GM21447 (cell line): ENCODE data around the gene LRRN2.

ENCODE experiments used
- ATAC-seq: cut with Tn5 transposase; IDR thresholded peaks from one replicate; pipeline ENCODE4 v1.9.1; 2021; ENCODE audit not compliant: unreplicated experiment

LRRN2 gene

DNA sequence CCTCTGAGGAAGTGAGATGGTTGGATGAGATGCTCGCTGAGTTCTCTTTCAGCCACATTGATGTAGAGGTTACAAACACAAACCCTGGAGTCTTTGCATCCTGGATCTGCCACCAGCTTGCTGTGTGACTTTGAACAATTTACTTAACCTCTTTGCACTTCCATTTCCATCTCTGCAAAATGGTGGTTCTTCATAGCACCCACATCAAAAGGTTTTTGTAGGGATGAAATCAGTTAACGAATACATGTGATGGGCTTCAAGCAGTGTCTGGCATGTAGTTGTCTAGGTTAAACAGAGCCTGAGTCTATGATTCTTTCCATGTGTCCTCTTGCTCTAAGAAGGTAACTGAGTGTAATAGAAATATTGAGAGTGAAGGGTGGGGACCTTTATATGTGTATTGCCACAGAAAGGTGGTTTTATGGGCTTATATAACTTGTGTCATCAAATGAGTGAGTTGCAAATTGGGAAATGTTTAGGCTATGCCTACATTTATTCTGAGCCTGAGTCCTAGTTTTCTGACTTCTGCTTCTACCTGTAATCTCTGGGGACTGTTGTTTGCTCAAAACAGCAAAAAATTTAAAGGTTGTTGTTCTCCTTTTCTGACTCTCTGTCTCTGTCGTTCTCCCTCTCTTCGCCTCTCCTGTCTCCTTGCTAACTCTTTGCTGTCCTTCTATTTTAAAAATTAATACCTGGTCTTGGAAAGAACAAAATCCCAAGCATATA, 27.3 kb upstream of the LRRN2 start:
- no peak for ATAC-seq

DNA sequence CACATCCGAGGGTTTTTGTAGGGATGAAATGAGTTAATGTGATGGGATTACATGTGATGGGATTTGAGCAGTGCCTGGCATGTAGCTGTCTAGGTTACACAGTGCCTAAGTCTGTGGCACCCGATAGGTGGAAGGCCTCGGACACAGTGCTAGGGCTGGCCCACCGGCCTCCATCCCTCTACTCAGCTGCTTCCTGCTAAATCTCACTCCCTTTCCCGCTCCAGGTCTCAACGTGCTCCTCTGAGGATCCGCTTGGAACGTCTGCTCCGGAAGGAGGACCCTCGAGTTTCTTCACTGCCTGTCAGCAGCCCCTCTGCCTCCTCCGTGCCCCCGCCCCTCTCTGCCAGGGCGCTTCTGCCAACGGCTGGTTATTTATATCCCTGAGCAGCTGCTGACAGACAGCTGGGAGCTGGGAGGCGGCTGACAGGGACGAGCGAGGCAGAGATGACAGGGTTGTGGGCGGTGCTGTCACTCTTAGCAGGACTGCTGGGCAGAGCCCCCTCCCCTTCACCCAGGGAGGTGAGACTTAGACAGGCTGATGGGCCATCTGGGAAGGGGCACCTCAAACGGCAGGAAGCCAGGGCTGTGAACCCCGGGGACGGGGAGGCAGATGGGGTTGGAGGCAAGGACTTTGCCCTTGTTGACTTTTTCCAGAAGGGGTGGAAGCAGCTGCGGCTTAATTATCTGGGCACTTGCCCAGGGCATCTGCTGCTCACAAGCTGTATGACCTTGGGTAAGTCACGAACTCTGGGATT, 26.6 kb upstream of the LRRN2 start:
- ATAC-seq: no peak

- ATAC-seq: no peak
Observed at GRCh38 chr1:204711103-204711946, 25.8 kb upstream of the LRRN2 start.

- ATAC-seq: no peak
Observed at GRCh38 chr1:204709960-204710912, 24.7 kb upstream of the LRRN2 start.

DNA sequence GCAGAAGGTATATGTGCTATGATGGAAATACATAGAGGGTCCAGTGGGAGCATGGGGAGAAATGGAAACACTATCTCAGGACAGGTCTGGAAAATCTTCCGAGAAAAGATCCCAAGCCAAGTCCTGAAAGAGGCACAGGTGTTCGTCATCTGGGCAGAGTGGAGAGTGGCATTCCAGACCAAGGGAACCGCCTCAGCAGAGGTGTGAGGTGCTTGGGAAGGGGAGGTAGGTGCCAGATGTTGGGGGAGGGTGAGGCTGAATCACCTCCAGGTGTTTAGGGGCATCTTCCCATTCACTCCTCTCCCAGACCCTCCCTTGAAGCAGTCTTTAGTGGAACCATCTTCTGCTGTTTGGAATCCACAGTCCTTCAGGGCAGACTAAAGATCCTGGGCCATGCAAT, 23.5 kb upstream of the LRRN2 start:
- ATAC-seq: no peak

- no peak for ATAC-seq
Observed at GRCh38 chr1:204706838-204707509, 21.4 kb upstream of the LRRN2 start.

DNA sequence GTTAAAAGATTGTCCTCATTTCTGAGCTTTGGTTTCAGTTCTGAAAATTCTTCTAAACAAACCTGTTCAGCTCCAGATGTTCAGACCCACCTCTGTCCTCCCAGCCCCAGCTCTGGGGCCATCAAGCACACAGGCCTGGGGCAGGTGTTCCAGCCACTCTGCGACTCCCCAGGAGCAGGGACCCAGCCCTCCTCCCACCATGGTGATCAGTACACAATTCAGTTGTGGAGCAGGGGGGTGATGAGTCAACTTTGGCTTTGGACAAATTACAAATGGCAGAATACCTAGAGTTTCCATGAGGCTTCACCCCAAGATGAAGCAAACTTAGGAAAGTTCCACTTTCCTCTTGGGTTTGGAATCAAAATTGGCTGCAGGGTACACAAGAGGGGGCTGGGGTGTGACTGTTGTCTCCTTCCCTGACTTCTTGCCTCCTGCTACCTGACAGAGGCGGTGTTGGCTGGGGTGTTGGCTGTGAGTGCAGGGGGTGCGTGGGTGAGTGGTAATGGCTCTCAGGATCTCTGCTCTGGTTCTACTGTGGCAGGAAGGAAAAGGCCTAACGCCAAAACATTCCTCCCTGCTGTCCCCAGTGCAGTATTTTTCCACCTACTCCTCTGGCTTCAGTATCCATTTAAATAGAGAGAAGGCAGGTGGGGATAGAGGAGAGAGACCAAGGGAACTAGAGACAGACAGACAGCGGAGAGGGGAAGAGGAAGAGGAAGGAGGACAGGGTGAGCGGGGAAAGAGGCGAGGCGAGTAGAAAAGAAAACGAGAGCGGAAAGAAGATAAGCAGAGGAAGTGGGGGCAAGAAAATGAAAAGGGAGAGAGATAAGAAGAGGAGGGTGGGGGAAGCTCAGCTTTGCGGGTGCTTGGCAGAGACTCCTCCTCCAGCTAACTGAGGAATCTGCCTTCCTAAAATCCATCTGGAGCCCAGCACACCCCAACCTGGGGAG, 20.6 kb upstream of the LRRN2 start:
- no peak for ATAC-seq

DNA sequence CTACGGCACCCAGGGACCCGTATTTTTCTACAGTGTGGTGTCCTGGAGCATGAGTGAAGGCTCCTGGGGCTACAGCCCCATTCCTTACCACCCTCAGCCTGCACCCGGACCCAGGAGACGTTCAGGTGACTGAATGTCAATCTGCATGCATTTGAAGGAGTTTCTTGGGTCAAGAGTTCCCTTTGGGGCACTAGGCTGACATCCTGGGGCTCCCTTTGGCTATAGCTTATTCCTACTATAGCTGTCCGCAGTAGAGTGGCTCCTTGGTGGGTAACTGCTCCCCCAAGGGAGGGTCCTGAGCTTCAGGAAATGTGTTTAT, 19.9 kb upstream of the LRRN2 start:
- no peak for ATAC-seq

- ATAC-seq: no peak
Observed at GRCh38 chr1:204704794-204705492, 19.4 kb upstream of the LRRN2 start.

DNA sequence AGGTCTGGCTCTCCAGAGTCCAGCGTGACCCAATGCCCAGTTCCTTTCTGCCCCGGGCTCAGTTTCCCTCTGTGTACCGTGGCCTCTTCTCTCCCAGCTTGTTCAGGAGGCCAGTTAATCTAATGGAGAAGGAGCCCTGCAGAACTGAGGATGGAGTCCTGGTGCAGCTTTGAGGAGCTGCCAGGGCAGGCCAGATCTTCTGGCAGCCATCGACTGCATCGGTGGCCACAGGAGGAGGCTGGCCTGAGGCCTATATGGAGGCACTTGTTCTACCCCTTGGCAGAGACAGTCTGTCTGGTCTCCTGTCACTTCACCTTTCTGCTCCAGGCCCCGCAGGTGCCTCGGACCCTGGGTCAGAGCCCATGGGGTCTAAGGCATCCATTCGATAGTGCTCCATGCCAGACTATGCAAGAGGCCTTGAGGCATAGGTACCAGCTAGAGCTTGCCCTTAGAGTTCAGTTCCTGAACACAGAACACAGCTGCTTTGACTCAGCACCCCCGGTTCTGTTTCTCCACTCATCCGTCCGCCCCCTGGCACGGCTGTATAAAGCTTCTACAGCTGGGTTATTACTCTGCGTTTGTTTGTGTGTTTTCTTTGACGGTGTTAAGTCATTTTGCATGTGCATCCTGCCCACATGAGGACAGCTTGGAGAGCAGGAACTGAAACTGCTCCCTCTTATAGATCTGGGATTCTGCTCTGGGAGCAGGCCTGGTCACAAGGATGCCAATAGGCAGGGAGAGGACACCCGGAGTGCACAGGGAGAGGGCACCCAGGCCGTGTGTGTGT, 18.5 kb upstream of the LRRN2 start:
- no peak for ATAC-seq

GRCh38 chr1:204703268-204703664, 17.7 kb upstream of the LRRN2 start:
- no peak for ATAC-seq

- no peak for ATAC-seq
Observed at GRCh38 chr1:204702552-204703267, 17.2 kb upstream of the LRRN2 start.

GRCh38 chr1:204701229-204701628, 15.7 kb upstream of the LRRN2 start:
- ATAC-seq: no peak

GRCh38 chr1:204697893-204698292, 12.4 kb upstream of the LRRN2 start:
- no peak for ATAC-seq

DNA sequence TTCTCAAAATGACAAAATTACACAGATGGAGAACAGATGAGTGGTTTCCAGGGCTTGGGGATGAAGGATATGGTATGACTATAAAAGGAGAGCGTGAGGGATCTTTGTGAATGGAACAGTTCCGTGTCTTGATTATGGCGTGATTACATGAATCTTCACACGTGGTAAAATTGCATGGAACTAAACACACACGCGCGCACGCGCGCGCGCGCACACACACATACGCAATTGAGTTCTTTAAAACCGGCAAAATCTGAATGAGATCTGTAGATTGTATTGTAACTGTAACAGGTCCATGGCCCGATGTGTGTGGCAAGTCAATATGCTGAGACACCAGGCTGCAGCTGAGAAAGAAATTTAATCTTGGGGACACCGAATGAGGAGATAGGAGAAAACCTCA, 11.1 kb upstream of the LRRN2 start:
- no peak for ATAC-seq

- ATAC-seq: no peak
Observed at GRCh38 chr1:204695692-204696091, 10.2 kb upstream of the LRRN2 start.

DNA sequence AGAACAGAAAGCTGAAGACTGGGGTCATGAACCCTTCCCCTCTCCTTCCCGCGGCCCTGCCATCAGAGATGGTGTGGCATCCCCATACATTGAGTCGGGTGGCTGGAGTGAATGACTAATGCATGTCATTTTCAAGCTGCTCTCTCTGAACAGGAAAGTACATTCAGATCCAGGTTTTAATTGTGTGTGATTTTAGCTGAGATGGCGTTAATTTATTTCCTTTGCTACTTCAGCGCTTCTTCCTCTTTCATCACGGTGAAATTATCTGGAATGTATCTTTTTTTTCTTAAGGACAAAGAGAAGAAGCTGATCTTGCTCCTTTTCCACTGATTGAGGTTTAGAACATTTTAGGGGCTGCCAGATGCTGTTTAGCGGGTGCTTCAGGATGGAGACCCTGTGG, 8.6 kb upstream of the LRRN2 start:
- ATAC-seq: no peak
